H1 (cell line): Measurements from ENCODE around the gene TATDN2. TPM values are rescaled to one million over a fixed set of nuclear protein-coding genes. Genes with fewer than 3 reads are reported as not detected.

Experiments used
- PHF8 ChIP-seq: fragments of 200-600 bp; sonication (generic); conservative IDR thresholded peaks from 2 replicates; pipeline ENCODE4 v1.7.1; 2012; ENCODE audit warnings: low read depth, mild to moderate bottlenecking, inconsistent platforms, low read length, moderate library complexity
- RNF2 ChIP-seq: fragments of 200-900, 300-1000 bp; sonication (generic); IDR thresholded peaks from 2 replicates; pipeline ENCODE4 v1.7.1; 2016; ENCODE audit warnings: borderline replicate concordance, low read depth, mild to moderate bottlenecking, antibody characterized with exemption, low read length; ENCODE audit not compliant: poor library complexity, severe bottlenecking; ENCODE audit errors: missing control alignments
- polyA plus RNA-seq, 7 experiments: library from polyadenylated mRNA; depleted of rRNA in 3 of 7; stranded (reverse) in 5 of 7; unstranded in 2 of 7; fragments of >200 nt in 5 of 7; fragments of 200-250 nt in 2 of 7; gene quantifications; 1 replicate in 5 of 7; 2 replicates in 1 of 7; 4 replicates in 1 of 7; pipeline versions ENCODE4 v1.2.1 to v1.2.3, GENCODE V29; 2011 to 2013; ENCODE audit warnings: missing spikeins in 2 of 7, mixed read lengths in 2 of 7
- total RNA-seq: library from RNA; stranded (reverse); fragmentation: NEBNext Ultra II Directional; extraction: Animal tissue kit (Norgen Biotek cat#: 25700); gene quantifications from 2 replicates; pipeline ENCODE4 v1.2.1, GENCODE V29; 2021

Gene TATDN2
- total and polyA plus RNA-seq, 2 of the 8 experiments (the other 6 are each of a cell fraction or from before 2014, with no cell fraction given): 12.1 to 34.8 TPM

- TF ChIP-seq RNF2 (no peak), PHF8 (no peak)
These were observed 32.3 kb downstream of the TATDN2 start (continued) for GRCh38 chr3:10280571-10280970.
